HFFc6 (cell line): Measurements from ENCODE around the gene ARHGAP44. TPM values are rescaled to one million over a fixed set of nuclear protein-coding genes. Genes with fewer than 3 reads are reported as not detected.

Experiments
- DNase-seq: peaks from one replicate; pipeline ENCODE4 v3.0.0-alpha.2; 2018
- H3K27ac Mint-ChIP-seq: 2 replicates; pipeline ENCODE4 v1.8.0; 2020; ENCODE audit warnings: mild to moderate bottlenecking, mixed read lengths
- H3K27me3 Mint-ChIP-seq: 2 replicates; pipeline ENCODE4 v1.8.0; 2021; ENCODE audit warnings: mild to moderate bottlenecking, moderate library complexity, mixed read lengths; ENCODE audit not compliant: insufficient read depth
- H3K36me3 Mint-ChIP-seq: 2 replicates; pipeline ENCODE4 v1.8.0; 2021; ENCODE audit warnings: low read depth, mixed read lengths
- H3K4me1 Mint-ChIP-seq: 2 replicates; pipeline ENCODE4 v1.8.0; 2020; ENCODE audit warnings: low read depth, mixed read lengths
- H3K4me3 Mint-ChIP-seq: 2 replicates; pipeline ENCODE4 v1.8.0; 2020; ENCODE audit warnings: mild to moderate bottlenecking, moderate library complexity, mixed read lengths
- H3K9me3 Mint-ChIP-seq: 2 replicates; pipeline ENCODE4 v1.8.0; 2020; ENCODE audit warnings: mild to moderate bottlenecking, mixed read lengths
- CTCF ChIP-seq: fragments of 200-600 bp; sonication (generic); IDR thresholded peaks from 2 replicates; pipeline ENCODE4 v1.5.0; 2021; ENCODE audit warnings: antibody characterized with exemption, mild to moderate bottlenecking
- total RNA-seq, 6 experiments: library from RNA; stranded (reverse); fragmentation: NEBNext Ultra II Directional; extraction: Animal tissue kit (Norgen Biotek cat#: 25700); gene quantifications; 2 replicates in 1 of 6; 3 replicates in 5 of 6; pipeline ENCODE4 v1.2.3, GENCODE V29; 2021

ARHGAP44 gene
- total RNA-seq, 6 experiments from 2014 or later = 0.43 to 1.3 (median 0.68) TPM

DNA sequence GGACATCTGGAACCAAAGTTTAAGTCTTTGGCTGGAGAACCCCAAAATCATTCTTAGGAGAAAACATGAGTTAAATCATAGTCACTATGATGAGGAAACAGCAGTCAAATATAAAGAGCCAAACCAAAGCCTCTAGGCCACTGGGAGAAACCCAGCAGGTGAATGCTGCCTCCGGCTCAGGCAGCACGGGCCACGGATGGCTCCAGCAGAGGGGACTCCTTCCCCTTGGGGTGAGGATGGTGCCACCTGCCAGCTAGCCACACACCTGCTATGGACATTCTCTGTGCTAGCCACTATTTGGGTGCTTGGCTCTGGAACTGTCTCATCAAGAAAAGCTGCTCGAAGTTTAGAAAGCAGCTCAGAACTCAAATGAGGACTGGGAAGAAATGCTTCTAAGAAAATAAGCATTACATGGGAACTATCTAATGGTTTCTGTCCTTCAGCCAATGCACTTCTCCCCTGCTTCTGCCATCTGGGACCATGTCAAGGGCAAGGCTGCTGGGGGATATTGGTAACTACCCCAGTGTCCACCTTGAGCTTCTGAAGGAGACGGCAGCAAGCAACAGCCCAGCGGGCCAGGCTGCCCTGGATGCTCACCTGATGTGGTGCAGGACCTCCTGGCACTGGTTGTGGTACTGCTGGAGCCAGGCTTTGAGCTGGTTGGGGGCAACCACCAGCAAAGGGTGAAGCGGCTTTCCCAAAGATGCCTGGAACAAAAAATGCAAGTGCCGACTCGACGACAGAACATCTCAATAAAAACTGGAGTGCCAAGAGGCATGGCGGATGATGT lies 206.0 kb downstream of the ARHGAP44 start:
- Mint-ChIP-seq H3K36me3 (peaks cover 28% of the 10 kb centered on the region), H3K27ac (no peak overlapping the region)

DNA sequence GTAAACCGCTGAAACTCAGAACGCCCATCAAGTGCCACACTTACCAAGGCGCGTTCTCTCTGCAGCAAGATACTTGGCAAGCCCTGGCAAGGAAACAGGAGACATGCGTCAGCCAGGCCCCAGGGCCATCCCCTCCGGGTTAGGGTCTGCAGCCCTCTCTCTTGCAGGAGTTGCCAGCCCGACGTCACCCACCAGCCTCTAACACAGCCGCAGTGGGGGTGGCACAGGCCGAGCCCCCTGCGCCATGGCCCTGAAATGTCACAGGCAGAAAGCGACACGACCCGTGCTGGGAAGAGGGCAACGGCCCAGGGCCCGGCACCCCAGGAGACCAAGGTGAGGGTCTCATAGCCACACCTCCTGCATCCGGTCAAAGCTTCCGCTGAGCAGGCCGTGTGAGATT lies 206.6 kb downstream of the ARHGAP44 start:
- Mint-ChIP-seq H3K36me3 (peaks cover 24% of the 10 kb centered on the region), H3K27me3 (peaks cover 3% of the 10 kb centered on the region; the same call in 1 of the 2 replicates), H3K27ac (no peak overlapping the region), H3K4me3 (no peak overlapping the region), H3K9me3 (no peaks in the 10 kb centered on the region), H3K4me1 (no peaks in the 10 kb centered on the region)
- no peak for TF ChIP-seq CTCF
- DNase-seq = no peak

More for the DNA sequence above, 206.0 kb downstream of the ARHGAP44 start:
- no peak for DNase-seq
- Mint-ChIP-seq H3K4me3 (no peak overlapping the region), H3K9me3 (no peaks in the 10 kb centered on the region), H3K27me3 (peaks cover 3% of the 10 kb centered on the region; the same call in 1 of the 2 replicates), H3K4me1 (no peaks in the 10 kb centered on the region)
- no peak for TF ChIP-seq CTCF

- peaks cover 3% of the 10 kb centered on the region; the same call in 1 of the 2 replicates for H3K27me3 Mint-ChIP-seq
- no peak overlapping the region for H3K4me3 Mint-ChIP-seq
- no peak for TF ChIP-seq CTCF
- peaks cover 22% of the 10 kb centered on the region for H3K36me3 Mint-ChIP-seq
- H3K9me3 Mint-ChIP-seq = no peaks in the 10 kb centered on the region
- H3K4me1 Mint-ChIP-seq = no peaks in the 10 kb centered on the region
- no peak overlapping the region for H3K27ac Mint-ChIP-seq
- no peak for DNase-seq
These were observed 207.1 kb downstream of the ARHGAP44 start for GRCh38 chr17:12996357-12996756.

DNA sequence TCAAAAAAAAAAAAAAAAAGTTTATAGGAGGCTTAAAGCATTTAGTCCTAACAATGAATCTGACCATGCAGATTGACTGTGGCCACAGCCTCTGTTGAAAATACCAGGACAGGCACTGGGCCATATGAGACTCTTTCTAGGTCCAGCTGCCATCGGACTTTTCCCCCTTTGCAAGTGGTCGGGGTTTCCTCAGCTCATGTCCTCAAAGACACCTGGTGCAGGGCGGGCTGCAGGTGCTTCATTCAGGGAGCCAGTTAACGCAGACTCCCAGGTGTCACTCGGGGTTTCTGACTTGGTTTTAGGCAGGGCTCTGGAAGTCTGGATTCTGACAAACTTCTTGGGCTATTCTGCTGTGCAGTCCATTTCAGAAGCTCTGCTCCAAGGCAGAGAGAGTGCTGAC lies 207.6 kb downstream of the ARHGAP44 start:
- no peak for DNase-seq
- no peak overlapping the region for H3K27ac Mint-ChIP-seq
- TF ChIP-seq CTCF = no peak
- no peaks in the 10 kb centered on the region for H3K9me3 Mint-ChIP-seq
- H3K36me3 Mint-ChIP-seq = peaks cover 16% of the 10 kb centered on the region
- peaks cover 3% of the 10 kb centered on the region; the same call in 1 of the 2 replicates for H3K27me3 Mint-ChIP-seq
- H3K4me1 Mint-ChIP-seq = no peaks in the 10 kb centered on the region
- no peak overlapping the region for H3K4me3 Mint-ChIP-seq

DNA sequence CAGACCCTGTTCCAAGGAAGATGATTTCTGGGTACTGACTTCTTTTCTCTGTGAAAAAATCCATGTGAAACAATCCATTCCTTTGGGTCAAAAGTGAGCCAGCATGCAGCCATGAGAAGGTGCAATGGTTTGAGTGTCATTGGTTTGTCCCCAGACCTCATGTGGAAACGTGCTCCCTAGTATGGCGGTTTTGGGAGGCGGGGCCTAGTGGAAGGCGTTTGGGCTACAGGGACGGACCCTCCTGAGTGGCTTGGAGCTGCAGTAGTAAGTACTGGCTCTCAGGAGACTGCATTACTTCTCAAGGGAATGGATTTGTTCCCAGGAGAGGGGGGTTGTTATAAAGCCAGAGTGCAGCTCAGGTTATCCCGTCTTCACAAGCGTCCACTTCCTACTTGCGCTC lies 209.2 kb downstream of the ARHGAP44 start:
- Mint-ChIP-seq H3K9me3 (no peaks in the 10 kb centered on the region), H3K4me1 (no peaks in the 10 kb centered on the region), H3K4me3 (no peak overlapping the region), H3K27ac (no peak overlapping the region), H3K36me3 (peaks cover 14% of the 10 kb centered on the region), H3K27me3 (peaks cover 3% of the 10 kb centered on the region; the same call in 1 of the 2 replicates)
- DNase-seq = no peak
- no peak for TF ChIP-seq CTCF
